Endodermal cell (in vitro differentiated cells): ENCODE measurements around the gene C4orf50. TPM values are rescaled to one million over a fixed set of nuclear protein-coding genes. Genes with fewer than 3 reads are reported as not detected.

Experiments used
- DNase-seq: peaks from one replicate; pipeline ENCODE4 v3.0.0-alpha.2; 2017
- H3K27ac ChIP-seq: 2 replicates; pipeline ENCODE4 v1.5.1; 2013; ENCODE audit warnings: mild to moderate bottlenecking, low read depth, low read length, moderate library complexity
- H3K27me3 ChIP-seq: 2 replicates; pipeline ENCODE4 v1.6.1; 2013; ENCODE audit warnings: mild to moderate bottlenecking, low read length, moderate library complexity; ENCODE audit not compliant: insufficient read depth, control insufficient read depth, poor library complexity, severe bottlenecking
- H3K36me3 ChIP-seq: 2 replicates; pipeline ENCODE4 v1.7.0; 2013; ENCODE audit warnings: mild to moderate bottlenecking, low read length, moderate library complexity; ENCODE audit not compliant: control insufficient read depth, insufficient read depth
- H3K4me1 ChIP-seq: one replicate; pipeline ENCODE4 v1.7.0; 2013; ENCODE audit warnings: low read length; ENCODE audit not compliant: control insufficient read depth, insufficient read depth
- H3K4me3 ChIP-seq: 2 replicates; pipeline ENCODE4 v1.5.1; 2013; ENCODE audit warnings: mild to moderate bottlenecking, low read length, moderate library complexity
- H3K9ac ChIP-seq: 2 replicates; pipeline ENCODE4 v1.6.1; 2013; ENCODE audit warnings: mild to moderate bottlenecking, low read length, moderate library complexity; ENCODE audit not compliant: poor library complexity, severe bottlenecking; ENCODE audit errors: extremely low read depth
- H3K9me3 ChIP-seq: 2 replicates; pipeline ENCODE4 v1.6.1; 2013; ENCODE audit warnings: mild to moderate bottlenecking, low read length, moderate library complexity; ENCODE audit not compliant: control insufficient read depth
- H3K27ac Mint-ChIP-seq: 2 replicates; pipeline ENCODE4 v1.8.0; 2020; ENCODE audit warnings: mixed read lengths
- H3K27me3 Mint-ChIP-seq: 2 replicates; pipeline ENCODE4 v1.8.0; 2021; ENCODE audit warnings: mild to moderate bottlenecking, mixed read lengths; ENCODE audit not compliant: insufficient read depth
- H3K36me3 Mint-ChIP-seq: 2 replicates; pipeline ENCODE4 v1.8.0; 2020; ENCODE audit warnings: low read depth, mixed read lengths
- H3K4me1 Mint-ChIP-seq: 2 replicates; pipeline ENCODE4 v1.8.0; 2020; ENCODE audit warnings: mixed read lengths
- H3K4me3 Mint-ChIP-seq: 2 replicates; pipeline ENCODE4 v1.8.0; 2020; ENCODE audit warnings: mild to moderate bottlenecking, moderate library complexity, mixed read lengths
- H3K9me3 Mint-ChIP-seq: 2 replicates; pipeline ENCODE4 v1.8.0; 2020; ENCODE audit warnings: mild to moderate bottlenecking, mixed read lengths
- CTCF ChIP-seq: fragments of 200-600 bp; sonication (generic); conservative IDR thresholded peaks from 2 replicates; pipeline ENCODE4 v1.5.0; 2021; ENCODE audit warnings: antibody characterized with exemption, mild to moderate bottlenecking
- WGBS, 2 experiments: methylation state at CpG; one replicate each; pipeline versions ENCODE4 v1.1.5 to v1.1.7; 2013; ENCODE audit warnings: missing lambda C conversion rate in 2 of 2, mixed read lengths in 1 of 2; ENCODE audit not compliant: insufficient coverage in 1 of 2, insufficient read length in 1 of 2; 5-methylcytosine and 5-hydroxymethylcytosine counted together
- total RNA-seq, 2 donors: library from RNA; stranded (reverse); fragmentation: NEBNext Ultra II Directional in 1 of 2; extraction: Animal tissue kit (Norgen Biotek cat#: 25700) in 1 of 2; gene quantifications; 2 replicates in 1 of 2; 3 replicates in 1 of 2; pipeline ENCODE4 v1.2.1, GENCODE V29; 2021

C4orf50 gene
- total RNA-seq, 2 donors from 2014 or later, result 0.84 to 1.6 TPM

DNA sequence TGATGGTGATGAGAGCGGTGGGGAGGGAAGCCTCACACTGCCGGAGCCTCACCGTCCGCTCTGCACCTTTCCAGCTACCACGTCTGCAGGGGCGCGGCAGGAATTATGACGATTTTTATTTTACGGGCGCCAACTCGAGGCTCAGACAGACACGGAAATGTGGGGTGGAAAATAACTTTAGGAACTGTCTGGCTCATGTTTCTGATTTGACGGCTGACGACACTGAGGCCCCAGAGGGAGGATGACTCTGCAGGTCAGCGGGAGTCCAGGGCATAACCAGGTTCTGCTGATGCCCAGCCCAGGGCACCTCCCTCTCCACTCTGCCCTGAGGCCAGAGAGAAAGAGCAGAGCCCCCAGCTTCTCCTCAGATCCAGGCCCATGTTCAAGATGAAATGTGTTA, 43.9 kb downstream of the C4orf50 start:
- no peak for TF ChIP-seq CTCF
- DNase-seq, result peak; percentile 18
- no peaks in the 10 kb centered on the region for H3K9me3 ChIP-seq
- Mint-ChIP-seq H3K4me1 (peaks cover 7% of the 10 kb centered on the region), H3K36me3 (no peaks in the 10 kb centered on the region), H3K27ac (no peak overlapping the region), H3K9me3 (no peaks in the 10 kb centered on the region), H3K4me3 (no peak overlapping the region), H3K27me3 (peaks cover 3% of the 10 kb centered on the region)
- no peak overlapping the region for H3K27ac ChIP-seq
- H3K36me3 ChIP-seq, result no peaks in the 10 kb centered on the region
- no peaks in the 10 kb centered on the region for H3K27me3 ChIP-seq
- H3K4me1 ChIP-seq, result no peaks in the 10 kb centered on the region
- 84 to 91% methylated on average over 10 to 15 of the region's 15 CpGs for WGBS, 2 experiments
- no peak overlapping the region for H3K9ac ChIP-seq
- H3K4me3 ChIP-seq, result no peak overlapping the region

- Mint-ChIP-seq H3K36me3 (no peaks in the 10 kb centered on the region), H3K27ac (no peak overlapping the region), H3K9me3 (no peaks in the 10 kb centered on the region), H3K4me1 (peaks cover 7% of the 10 kb centered on the region), H3K4me3 (no peak overlapping the region), H3K27me3 (peaks cover 3% of the 10 kb centered on the region)
- peak; percentile 39 for DNase-seq
- 87 to 89% methylated on average over 10 to 25 of the region's 25 CpGs for WGBS, 2 experiments
- Histone ChIP-seq H3K9me3 (no peaks in the 10 kb centered on the region), H3K36me3 (no peaks in the 10 kb centered on the region), H3K4me3 (no peak overlapping the region), H3K4me1 (no peaks in the 10 kb centered on the region), H3K27me3 (no peaks in the 10 kb centered on the region), H3K27ac (no peak overlapping the region), H3K9ac (no peak overlapping the region)
- no peak for TF ChIP-seq CTCF
These were observed 44.6 kb downstream of the C4orf50 start for GRCh38 chr4:5973486-5974220.

- Histone ChIP-seq H3K4me1 (no peaks in the 10 kb centered on the region), H3K27ac (no peak overlapping the region), H3K27me3 (no peaks in the 10 kb centered on the region), H3K9me3 (no peaks in the 10 kb centered on the region), H3K9ac (no peak overlapping the region), H3K4me3 (no peak overlapping the region), H3K36me3 (no peaks in the 10 kb centered on the region)
- TF ChIP-seq CTCF, result no peak
- Mint-ChIP-seq H3K4me1 (peaks cover 7% of the 10 kb centered on the region), H3K27ac (no peak overlapping the region), H3K27me3 (no peaks in the 10 kb centered on the region), H3K36me3 (no peaks in the 10 kb centered on the region), H3K9me3 (no peaks in the 10 kb centered on the region), H3K4me3 (no peak overlapping the region)
- peak; percentile 29 for DNase-seq
- 86 to 88% methylated on average over 5 to 10 of the region's 10 CpGs for WGBS, 2 experiments
These were observed 45.2 kb downstream of the C4orf50 start for GRCh38 chr4:5973033-5973432.
